Stimulated activated CD8-positive, alpha-beta memory T cell treated with anti-CD3 and anti-CD28 coated beads, Interleukin-7, amount 100 ng/mL, for 1 hour (primary cell): ENCODE data around the gene RAD51B.

Source experiments
- DNase-seq, 2 donors: peaks; one replicate each; pipeline ENCODE4 v3.0.0-alpha.2; 2020; ENCODE audit warnings: low read depth in 2 of 2

Gene RAD51B

DNA sequence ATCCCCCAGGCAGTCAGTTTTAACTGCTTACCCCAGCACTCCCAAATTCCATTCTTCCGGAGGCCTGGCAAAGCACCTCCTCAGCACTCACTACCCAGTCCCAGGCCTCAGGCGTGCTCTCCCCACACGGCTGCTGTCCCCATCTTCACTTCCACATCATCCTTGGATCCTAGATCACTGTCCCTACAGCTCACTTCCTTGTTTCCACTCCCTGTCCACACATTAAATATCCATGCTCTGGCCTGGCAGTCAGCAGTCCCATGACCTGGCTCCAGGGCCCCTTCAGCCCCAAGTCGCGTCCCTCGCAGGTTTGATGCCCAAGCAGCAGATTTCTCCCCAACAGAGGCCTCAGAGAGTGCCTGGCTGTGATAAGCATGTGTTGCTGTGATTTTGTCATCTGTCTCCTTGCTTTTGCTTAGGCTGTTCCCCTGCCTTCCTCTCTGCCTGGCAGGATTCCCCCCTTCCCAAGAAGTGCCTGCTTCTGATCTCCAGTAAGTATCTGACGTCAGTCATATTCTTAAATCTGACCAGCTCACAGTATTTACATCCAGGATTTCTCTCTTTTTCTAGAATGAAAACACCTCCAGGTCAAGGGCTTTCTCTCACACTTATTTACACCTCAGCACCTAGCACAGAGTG lies 731.6 kb downstream of the RAD51B start:
- DNase-seq: no peak

DNA sequence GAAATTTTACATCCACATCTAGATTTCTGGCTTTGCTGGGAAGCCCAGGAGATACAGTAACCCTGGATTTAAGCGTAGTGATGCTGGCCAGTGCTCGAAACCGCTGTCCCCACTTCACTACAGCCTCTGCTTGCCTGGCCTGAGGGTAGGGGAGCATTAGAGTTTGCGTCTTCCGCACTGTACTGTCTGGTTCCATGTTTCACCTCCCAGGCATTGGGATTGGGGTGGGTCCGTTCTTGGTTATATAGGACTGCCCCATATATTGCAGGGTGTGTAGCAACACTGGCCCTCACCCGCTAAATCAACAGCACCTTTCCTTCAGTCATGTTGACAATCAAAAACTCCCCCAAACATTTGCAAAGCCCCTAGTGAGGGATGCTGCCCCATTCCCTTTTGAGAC lies 732.5 kb downstream of the RAD51B start:
- no peak for DNase-seq

DNA sequence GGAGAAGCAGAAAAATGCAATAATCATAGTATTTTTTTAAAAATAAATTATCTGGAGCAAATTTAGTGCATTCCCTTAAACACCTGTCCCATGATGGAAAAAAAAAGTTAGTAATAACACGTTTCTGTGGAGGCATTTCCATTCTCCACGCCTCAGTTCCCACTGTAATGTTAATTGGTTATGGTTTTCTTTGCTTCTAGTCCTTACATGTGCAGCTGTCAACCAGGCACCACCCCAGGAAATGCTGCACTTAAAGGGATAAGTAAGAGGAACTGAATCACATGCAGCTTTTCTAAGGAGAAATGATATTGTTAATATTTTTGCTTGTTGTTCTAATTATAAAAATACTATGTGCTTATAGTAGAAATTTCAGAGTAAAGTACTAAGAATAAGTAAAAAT lies 733.0 kb downstream of the RAD51B start:
- DNase-seq: no peak

GRCh38 chr14:68553311-68553710 lies 733.7 kb downstream of the RAD51B start:
- no peak for DNase-seq

- DNase-seq: no peak
Observed at GRCh38 chr14:68554231-68554630, 734.7 kb downstream of the RAD51B start.

DNA sequence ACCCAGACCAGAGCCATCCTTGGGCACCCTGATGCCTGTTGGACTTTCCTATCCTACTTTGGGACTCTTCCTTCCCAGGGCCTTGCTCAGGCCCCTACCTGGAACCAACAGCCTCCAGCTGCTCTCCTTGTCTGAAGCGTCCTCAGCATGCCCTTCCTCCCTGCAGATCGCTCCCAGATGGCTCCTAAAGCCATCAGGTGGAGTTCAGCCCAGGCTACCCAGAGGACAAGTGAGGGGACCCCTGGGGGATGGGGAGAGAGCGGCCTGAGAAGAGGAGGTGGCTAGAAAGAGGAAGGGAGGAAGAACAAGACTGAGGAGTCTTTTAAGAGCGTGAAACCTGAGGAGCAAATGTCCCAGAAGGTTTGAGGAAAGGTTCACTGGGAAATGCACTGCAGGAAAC lies 736.7 kb downstream of the RAD51B start:
- DNase-seq: no peak

GRCh38 chr14:68557648-68558047 lies 738.1 kb downstream of the RAD51B start:
- DNase-seq: no peak

- no peak for DNase-seq
Observed at GRCh38 chr14:68558096-68558495, 738.5 kb downstream of the RAD51B start.

- no peak for DNase-seq
Observed at GRCh38 chr14:68559949-68560348, 740.4 kb downstream of the RAD51B start.

GRCh38 chr14:68561531-68562007 lies 742.0 kb downstream of the RAD51B start:
- DNase-seq: no peak

DNA sequence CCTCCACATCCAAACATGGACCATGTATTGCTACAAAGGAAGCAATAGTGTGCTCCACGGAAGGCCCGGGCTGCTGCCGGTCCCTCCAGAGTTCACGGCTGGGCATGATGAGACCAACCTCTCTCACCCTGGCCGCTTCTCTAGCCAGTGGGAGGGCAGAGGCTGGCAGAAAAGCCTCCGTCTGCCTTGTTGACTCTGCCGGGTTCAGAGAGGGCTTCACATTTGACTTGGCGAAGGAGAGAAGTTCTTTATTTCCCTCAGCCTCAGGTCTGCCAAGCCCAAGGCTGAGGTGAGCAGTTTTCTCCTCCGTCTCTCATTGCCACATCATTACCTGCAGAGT lies 743.3 kb downstream of the RAD51B start:
- no peak for DNase-seq

- DNase-seq: no peak
Observed at GRCh38 chr14:68563251-68564131, 743.9 kb downstream of the RAD51B start.

- no peak for DNase-seq
Observed at GRCh38 chr14:68564191-68564825, 744.7 kb downstream of the RAD51B start.

DNA sequence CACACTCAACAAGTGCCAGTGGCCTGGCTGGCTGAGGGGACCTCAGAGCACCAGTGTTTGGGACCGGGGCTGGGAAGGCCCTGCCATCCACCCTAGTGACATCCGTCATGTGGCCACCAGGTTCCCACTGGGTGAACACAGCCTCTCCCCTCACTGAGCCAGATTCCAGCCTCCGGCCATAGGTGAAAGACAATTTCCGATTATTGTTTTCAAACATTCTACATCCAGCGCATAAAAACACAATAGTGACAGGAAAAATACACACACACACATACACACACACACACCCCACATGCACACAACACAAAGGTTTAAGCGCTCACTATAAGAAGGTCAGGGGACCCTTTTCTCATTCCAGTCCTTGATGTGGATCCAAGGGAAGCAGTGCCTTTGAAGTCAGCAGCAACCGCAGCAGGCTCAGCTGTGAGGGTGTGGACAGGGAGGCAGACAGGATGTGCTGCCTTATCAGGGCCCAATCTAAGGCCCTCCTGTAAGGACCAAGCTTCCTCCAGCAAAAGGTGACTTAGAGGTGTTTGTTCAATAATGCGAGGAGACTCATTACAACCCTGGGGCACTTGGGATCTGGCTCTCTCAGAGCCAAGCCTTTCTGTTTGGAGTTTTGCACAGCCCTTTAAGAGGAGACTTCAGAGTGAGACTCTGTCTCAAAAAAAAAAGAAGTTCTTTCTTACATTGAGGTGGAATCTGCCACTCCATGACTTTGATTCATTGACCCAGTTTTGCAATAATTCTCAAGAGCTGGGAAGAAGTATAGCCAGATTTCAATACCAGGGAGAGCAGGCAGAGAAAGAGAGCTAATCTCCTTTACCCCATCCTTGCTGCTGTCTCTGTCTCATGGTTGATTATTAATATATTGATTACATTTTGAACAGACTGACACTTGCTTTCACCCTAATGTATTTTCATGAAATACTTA lies 745.5 kb downstream of the RAD51B start:
- DNase-seq: no peak

DNA sequence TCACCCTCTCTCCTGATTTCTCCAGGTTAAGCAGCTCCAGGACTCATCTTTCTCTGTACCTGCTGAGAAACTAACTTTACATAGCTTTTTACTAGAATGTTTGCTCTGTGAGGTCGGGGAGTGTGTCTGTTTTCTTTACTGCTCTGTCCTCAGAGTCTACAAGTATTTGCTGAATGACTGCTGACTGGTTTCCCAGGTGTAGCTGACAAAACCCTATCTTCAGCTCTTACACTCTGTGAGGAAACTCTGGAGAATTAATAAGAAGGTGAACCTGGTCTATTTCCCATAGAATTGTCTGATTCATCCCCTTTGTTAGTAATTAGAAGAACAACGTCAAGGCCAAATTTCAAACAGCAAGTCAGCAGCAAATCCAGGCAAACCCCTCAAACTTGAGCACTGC lies 746.5 kb downstream of the RAD51B start:
- no peak for DNase-seq

- no peak for DNase-seq
Observed at GRCh38 chr14:68568907-68569897, 749.6 kb downstream of the RAD51B start.

DNA sequence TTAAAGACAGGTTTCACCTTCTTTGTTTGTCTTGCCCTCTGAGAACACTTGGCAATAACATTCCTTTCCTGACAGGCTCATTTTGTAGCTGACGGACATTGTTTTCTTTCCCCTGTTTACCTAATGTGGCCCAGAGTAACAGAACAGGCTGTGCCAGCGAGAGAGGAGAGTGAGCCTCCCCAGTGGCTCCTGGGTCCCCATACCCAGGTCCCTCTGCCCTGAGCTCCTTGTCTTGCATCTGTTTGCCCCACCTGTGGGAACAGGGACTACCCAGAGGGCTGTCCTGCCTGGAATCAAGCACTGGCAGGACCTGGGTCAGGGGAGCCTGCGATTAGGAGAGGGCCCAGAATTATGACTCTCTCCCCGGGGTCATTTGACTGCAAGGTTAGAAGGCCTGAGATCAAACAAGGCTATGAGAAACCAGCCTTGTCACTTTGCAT lies 750.4 kb downstream of the RAD51B start:
- DNase-seq: no peak

DNA sequence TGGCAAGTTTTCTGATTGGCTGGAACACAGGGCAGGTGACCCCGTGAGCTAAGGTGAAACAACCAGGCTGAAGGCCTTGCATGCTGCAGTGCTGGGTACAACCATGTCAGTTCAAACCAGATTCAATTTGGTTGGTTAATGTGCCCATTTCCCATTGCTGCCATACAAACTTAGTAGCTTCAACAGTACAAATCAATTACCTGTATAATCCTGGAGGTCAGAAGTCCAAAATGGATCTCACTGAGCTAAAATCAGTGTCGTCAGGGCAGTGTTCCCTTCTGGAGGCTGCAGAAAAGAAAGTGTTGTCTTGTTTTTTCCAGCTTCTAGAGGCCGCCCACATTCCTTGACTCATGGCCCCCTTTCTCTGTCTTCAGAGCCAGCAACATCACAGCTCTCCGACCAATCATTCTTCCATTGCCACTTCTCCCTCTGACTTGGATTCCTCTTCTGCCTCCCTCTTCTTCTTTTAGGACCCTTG lies 751.6 kb downstream of the RAD51B start:
- DNase-seq: no peak

DNA sequence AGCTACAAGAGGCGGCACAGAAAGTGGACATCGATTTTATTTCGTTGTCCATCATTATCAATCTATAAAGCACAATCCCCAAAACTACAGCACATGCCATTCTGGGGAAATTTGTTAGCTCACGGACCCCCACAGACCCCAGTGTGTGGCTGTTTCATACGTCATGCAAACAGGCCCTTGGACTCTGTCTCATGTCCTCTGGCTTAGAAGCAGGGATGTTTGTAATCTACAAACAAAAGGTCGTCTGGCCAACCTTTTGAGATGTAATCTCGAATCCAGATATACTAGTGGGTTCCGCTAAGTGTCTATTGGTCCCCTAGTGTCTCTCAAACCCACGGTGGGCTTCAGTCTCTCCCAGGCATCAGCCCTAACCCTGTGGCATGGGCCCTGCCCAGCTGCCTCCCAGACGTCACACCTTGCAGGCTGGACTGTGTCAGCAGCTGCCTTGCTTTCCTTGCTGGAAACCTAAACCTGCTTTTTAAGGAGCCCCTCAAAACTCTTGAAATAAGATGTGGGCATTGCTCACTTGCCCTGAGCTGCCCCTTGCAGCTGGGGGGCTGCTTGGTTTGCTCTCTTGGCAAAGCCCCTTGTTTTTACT lies 752.4 kb downstream of the RAD51B start:
- no peak for DNase-seq

GRCh38 chr14:68573126-68573525 lies 753.5 kb downstream of the RAD51B start:
- DNase-seq: no peak
